Neural cell (in vitro differentiated cells): ENCODE measurements around the gene MED16. TPM values are rescaled to one million over a fixed set of nuclear protein-coding genes. Genes with fewer than 3 reads are reported as not detected.

Experiments
- H2AFZ ChIP-seq: fragments of 200-600, 300-800 bp; sonication (generic), shearing (Covaris generic); 2 replicates; pipeline ENCODE4 v1.6.0; 2014; ENCODE audit warnings: low read depth, mild to moderate bottlenecking, antibody characterized with exemption, low read length, moderate library complexity
- H3F3A ChIP-seq: fragments of 200-600 bp; shearing (Covaris generic); 2 replicates; pipeline ENCODE4 v1.6.1; 2016; ENCODE audit warnings: mild to moderate bottlenecking, moderate library complexity, mixed read lengths, antibody characterized with exemption, low read length; ENCODE audit not compliant: insufficient read depth, poor library complexity, severe bottlenecking
- H3K27ac ChIP-seq: fragments of 200-600, 300-800 bp; sonication (generic), shearing (Covaris generic); 2 replicates; pipeline ENCODE4 v1.5.1; 2014; ENCODE audit warnings: mild to moderate bottlenecking, low read length, moderate library complexity
- H3K27me3 ChIP-seq: fragments of 300-800, 200-600 bp; sonication (generic), shearing (Covaris generic); 2 replicates; pipeline ENCODE4 v1.6.0; 2014; ENCODE audit warnings: mild to moderate bottlenecking, low read depth, low read length, moderate library complexity; ENCODE audit not compliant: insufficient read depth
- H3K36me3 ChIP-seq: fragments of 300-800, 200-600 bp; sonication (generic), shearing (Covaris generic); 2 replicates; pipeline ENCODE4 v1.5.1; 2014; ENCODE audit warnings: mild to moderate bottlenecking, antibody characterized with exemption, low read length, moderate library complexity; ENCODE audit not compliant: insufficient read depth
- H3K4me2 ChIP-seq: fragments of 300-800, 200-600 bp; sonication (generic), shearing (Covaris generic); 2 replicates; pipeline ENCODE4 v1.6.0; 2014; ENCODE audit warnings: mild to moderate bottlenecking, low read length
- H3K4me3 ChIP-seq: fragments of 300-800, 200-600 bp; sonication (generic), shearing (Covaris generic); 2 replicates; pipeline ENCODE4 v1.5.1; 2014; ENCODE audit warnings: mild to moderate bottlenecking, low read length, moderate library complexity
- H3K79me2 ChIP-seq: fragments of 200-600 bp; shearing (Covaris generic); replicated peaks from 2 replicates; pipeline ENCODE4 v1.6.0; 2014; ENCODE audit warnings: mild to moderate bottlenecking, low read length, moderate library complexity; ENCODE audit not compliant: insufficient read depth
- H3K9ac ChIP-seq: fragments of 300-800, 200-600 bp; sonication (generic), shearing (Covaris generic); 2 replicates; pipeline ENCODE4 v1.6.1; 2016; ENCODE audit warnings: mild to moderate bottlenecking, low read length, mixed read lengths
- H3K9me2 ChIP-seq: fragments of 200-600 bp; shearing (Covaris generic); 2 replicates; pipeline ENCODE4 v1.6.1; 2016; ENCODE audit warnings: mild to moderate bottlenecking, low read length, mixed read lengths; ENCODE audit not compliant: insufficient read depth
- H3K9me3 ChIP-seq: fragments of 200-600, 300-800 bp; sonication (generic), shearing (Covaris generic); 2 replicates; pipeline ENCODE4 v1.6.1; 2016; ENCODE audit warnings: mild to moderate bottlenecking, mixed run types, low read length, moderate library complexity, mixed read lengths
- H4K20me1 ChIP-seq: fragments of 200-600 bp; shearing (Covaris generic); 2 replicates; pipeline ENCODE4 v1.6.1; 2016; ENCODE audit warnings: mild to moderate bottlenecking, mixed run types; ENCODE audit not compliant: insufficient read depth
- CTCF ChIP-seq: fragments of 450-650 bp; IDR thresholded peaks from 2 replicates; pipeline ENCODE4 v1.5.1; 2014; ENCODE audit warnings: antibody characterized with exemption, mild to moderate bottlenecking, moderate library complexity; ENCODE audit not compliant: poor library complexity, severe bottlenecking
- EP300 ChIP-seq: fragments of 450-650 bp; conservative IDR thresholded peaks from 2 replicates; pipeline ENCODE4 v1.6.1; 2014; ENCODE audit warnings: antibody characterized with exemption, mild to moderate bottlenecking, moderate library complexity; ENCODE audit not compliant: poor library complexity, severe bottlenecking
- EZH2 ChIP-seq: fragments of 200-600, 300-800 bp; shearing (Covaris generic), sonication (generic); IDR thresholded peaks from 2 replicates; pipeline ENCODE4 v1.6.1; 2014; ENCODE audit warnings: antibody characterized with exemption, low read length, borderline replicate concordance, mild to moderate bottlenecking; ENCODE audit not compliant: insufficient read depth, poor library complexity, severe bottlenecking
- MXI1 ChIP-seq: fragments of 450-650 bp; conservative IDR thresholded peaks from 2 replicates; pipeline ENCODE4 v1.6.1; 2014; ENCODE audit warnings: antibody characterized with exemption, mild to moderate bottlenecking; ENCODE audit not compliant: poor library complexity, severe bottlenecking
- POLR2AphosphoS5 ChIP-seq: IDR thresholded peaks from 2 replicates; pipeline ENCODE4 v1.6.1; 2012
- RAD21 ChIP-seq: fragments of 450-650 bp; conservative IDR thresholded peaks from 2 replicates; pipeline ENCODE4 v1.6.1; 2014; ENCODE audit warnings: antibody characterized with exemption, mild to moderate bottlenecking, moderate library complexity
- REST ChIP-seq: IDR thresholded peaks from 2 replicates; pipeline ENCODE4 v1.6.1; 2012; ENCODE audit warnings: borderline replicate concordance
- SMC3 ChIP-seq: fragments of 450-650 bp; conservative IDR thresholded peaks from 2 replicates; pipeline ENCODE4 v1.6.1; 2014; ENCODE audit warnings: antibody characterized with exemption, mild to moderate bottlenecking, moderate library complexity; ENCODE audit not compliant: poor library complexity
- TAF1 ChIP-seq: IDR thresholded peaks from 2 replicates; pipeline ENCODE4 v1.6.1; 2012; ENCODE audit warnings: low read depth
- polyA plus RNA-seq: library from polyadenylated mRNA; depleted of rRNA; stranded (reverse); fragments of >200 nt; gene quantifications from 2 replicates; pipeline ENCODE4 v1.2.3, GENCODE V29; 2014

The MED16 gene
- polyA plus RNA-seq, 1 donor from 2014 or later = 13.3 TPM

GRCh38 chr19:896434-896833 is 3.4 kb upstream of the MED16 start:
- Histone ChIP-seq H4K20me1 (no peaks in the 10 kb centered on the region), H2AFZ (no peak overlapping the region), H3K9ac (no peak overlapping the region), H3K4me2 (no peak overlapping the region), H3K4me3 (no peak overlapping the region), H3K36me3 (no peaks in the 10 kb centered on the region), H3K9me2 (no peaks in the 10 kb centered on the region), H3K9me3 (no peaks in the 10 kb centered on the region), H3K27ac (no peak overlapping the region), H3K79me2 (peaks cover 6% of the 10 kb centered on the region), H3K27me3 (no peaks in the 10 kb centered on the region), H3F3A (no peaks in the 10 kb centered on the region)
- TF ChIP-seq REST (no peak), SMC3 (no peak), CTCF (no peak), RAD21 (no peak), EP300 (no peak), EZH2 (no peak), MXI1 (no peak), POLR2AphosphoS5 (no peak), TAF1 (no peak)

- peak overlapping the region; percentile 86 for H3K27ac ChIP-seq
- no peak for TF ChIP-seq REST
- no peak for TF ChIP-seq EZH2
- no peak for TF ChIP-seq RAD21
- no peak for TF ChIP-seq CTCF
- no peak for TF ChIP-seq TAF1
- TF ChIP-seq POLR2AphosphoS5 = no peak
- no peak for TF ChIP-seq SMC3
- no peak for TF ChIP-seq MXI1
- TF ChIP-seq EP300 = no peak
- H2AFZ ChIP-seq = no peak overlapping the region
These were observed 619 bp downstream of the MED16 start for GRCh38 chr19:892243-892893.

More at GRCh38 chr19:892243-892893, 619 bp downstream of the MED16 start:
- H3K27me3 ChIP-seq = no peaks in the 10 kb centered on the region
- H3K9ac ChIP-seq = peak overlapping the region; percentile 85
- no peaks in the 10 kb centered on the region for H3K9me2 ChIP-seq
- peak overlapping the region; percentile 80 for H3K4me2 ChIP-seq
- H4K20me1 ChIP-seq = no peaks in the 10 kb centered on the region
- H3K4me3 ChIP-seq = peak overlapping the region; percentile 76
- H3K9me3 ChIP-seq = no peaks in the 10 kb centered on the region
- H3F3A ChIP-seq = no peaks in the 10 kb centered on the region
- H3K79me2 ChIP-seq = peaks cover 6% of the 10 kb centered on the region
- no peaks in the 10 kb centered on the region for H3K36me3 ChIP-seq
